HepG2 (cell line): Measurements from ENCODE around the gene FOXRED2. TPM values are rescaled to one million over a fixed set of nuclear protein-coding genes. Genes with fewer than 3 reads are reported as not detected.

Source experiments
- AHR ChIP-seq: IDR thresholded peaks from 2 replicates; pipeline ENCODE4 v1.6.1; 2018; ENCODE audit warnings: missing genetic modification reagents, missing compliant biosample characterization
- ARID5B ChIP-seq: IDR thresholded peaks from 2 replicates; pipeline ENCODE4 v1.4.0; 2020; ENCODE audit warnings: mild to moderate bottlenecking, missing genetic modification reagents
- FOSL2 ChIP-seq: sonication (generic); formaldehyde crosslinking; IDR thresholded peaks from 2 replicates; pipeline ENCODE4 v1.4.0; 2020; ENCODE audit warnings: missing genetic modification reagents
- HDAC1 ChIP-seq: sonication (generic); formaldehyde crosslinking; IDR thresholded peaks from 2 replicates; pipeline ENCODE4 v1.5.1; 2020; ENCODE audit warnings: mild to moderate bottlenecking, missing genetic modification reagents
- JUNB ChIP-seq: sonication (generic); formaldehyde crosslinking; IDR thresholded peaks from 2 replicates; pipeline ENCODE4 v1.8.0; 2022; ENCODE audit warnings: missing genetic modification reagents, mild to moderate bottlenecking, borderline replicate concordance
- NR2F1 ChIP-seq, 2 experiments: fragments of 450-650 bp in 1 of 2; formaldehyde crosslinking in 1 of 2; IDR thresholded peaks; 2 replicates each; pipeline versions ENCODE4 v1.5.0 to v1.6.1; 2016 to 2020; ENCODE audit warnings: mild to moderate bottlenecking in 1 of 2, missing compliant biosample characterization in 1 of 2, missing genetic modification reagents in 1 of 2, moderate library complexity in 1 of 2
- NR2F2 ChIP-seq: IDR thresholded peaks from 2 replicates; pipeline ENCODE4 v1.6.1; 2012; ENCODE audit warnings: low read depth, inconsistent platforms, borderline replicate concordance
- PHB2 ChIP-seq: fragments of 450-650 bp; IDR thresholded peaks from 2 replicates; pipeline ENCODE4 v1.6.1; 2018; ENCODE audit not compliant: partially characterized antibody
- SMC3 ChIP-seq: IDR thresholded peaks from 2 replicates; pipeline ENCODE4 v1.6.1; 2011; ENCODE audit warnings: low read length, improper control_type of control experiment
- ZNF335 ChIP-seq: sonication (generic); formaldehyde crosslinking; IDR thresholded peaks from 2 replicates; pipeline ENCODE4 v1.4.0; 2020; ENCODE audit warnings: missing genetic modification reagents
- ZNF713 ChIP-seq: sonication (generic); formaldehyde crosslinking; IDR thresholded peaks from 2 replicates; pipeline ENCODE4 v1.4.0; 2020; ENCODE audit warnings: mild to moderate bottlenecking, missing genetic modification reagents
- ZNF720 ChIP-seq: sonication (generic); formaldehyde crosslinking; IDR thresholded peaks from 2 replicates; pipeline ENCODE4 v1.4.0; 2020; ENCODE audit warnings: missing genetic modification reagents
- polyA plus RNA-seq, 8 experiments: library from polyadenylated mRNA; depleted of rRNA in 3 of 8; stranded (reverse) in 7 of 8; unstranded in 1 of 8; fragments of >200 nt; fragmentation: Illumina TruSeq in 4 of 8; extraction: Trizol in 4 of 8; gene quantifications; 2 replicates each; pipeline versions ENCODE4 v1.2.1 to v1.2.3, GENCODE V29; 2011 to 2016; ENCODE audit warnings: low read depth in 4 of 8, missing spikeins in 1 of 8, mixed read lengths in 1 of 8; ENCODE audit not compliant: insufficient read depth in 1 of 8
- total RNA-seq, 5 experiments: library from RNA; depleted of rRNA; stranded (reverse); fragments of >200 nt; fragmentation: Illumina TruSeq; extraction: Trizol; gene quantifications; 2 replicates each; pipeline ENCODE4 v1.2.3, GENCODE V29; 2016; ENCODE audit warnings: low read depth in 1 of 5
- TF ChIP-seq, protein P1 (sequence below): sonication (generic); formaldehyde crosslinking; IDR thresholded peaks from 2 replicates; pipeline ENCODE4 v1.9.0; 2022; ENCODE audit warnings: low read depth, missing genetic modification reagents

Gene FOXRED2
- total and polyA plus RNA-seq, 2 of the 13 experiments (the other 11 are each of a cell fraction or from before 2014, with no cell fraction given), result 9.3 to 28.1 TPM

DNA sequence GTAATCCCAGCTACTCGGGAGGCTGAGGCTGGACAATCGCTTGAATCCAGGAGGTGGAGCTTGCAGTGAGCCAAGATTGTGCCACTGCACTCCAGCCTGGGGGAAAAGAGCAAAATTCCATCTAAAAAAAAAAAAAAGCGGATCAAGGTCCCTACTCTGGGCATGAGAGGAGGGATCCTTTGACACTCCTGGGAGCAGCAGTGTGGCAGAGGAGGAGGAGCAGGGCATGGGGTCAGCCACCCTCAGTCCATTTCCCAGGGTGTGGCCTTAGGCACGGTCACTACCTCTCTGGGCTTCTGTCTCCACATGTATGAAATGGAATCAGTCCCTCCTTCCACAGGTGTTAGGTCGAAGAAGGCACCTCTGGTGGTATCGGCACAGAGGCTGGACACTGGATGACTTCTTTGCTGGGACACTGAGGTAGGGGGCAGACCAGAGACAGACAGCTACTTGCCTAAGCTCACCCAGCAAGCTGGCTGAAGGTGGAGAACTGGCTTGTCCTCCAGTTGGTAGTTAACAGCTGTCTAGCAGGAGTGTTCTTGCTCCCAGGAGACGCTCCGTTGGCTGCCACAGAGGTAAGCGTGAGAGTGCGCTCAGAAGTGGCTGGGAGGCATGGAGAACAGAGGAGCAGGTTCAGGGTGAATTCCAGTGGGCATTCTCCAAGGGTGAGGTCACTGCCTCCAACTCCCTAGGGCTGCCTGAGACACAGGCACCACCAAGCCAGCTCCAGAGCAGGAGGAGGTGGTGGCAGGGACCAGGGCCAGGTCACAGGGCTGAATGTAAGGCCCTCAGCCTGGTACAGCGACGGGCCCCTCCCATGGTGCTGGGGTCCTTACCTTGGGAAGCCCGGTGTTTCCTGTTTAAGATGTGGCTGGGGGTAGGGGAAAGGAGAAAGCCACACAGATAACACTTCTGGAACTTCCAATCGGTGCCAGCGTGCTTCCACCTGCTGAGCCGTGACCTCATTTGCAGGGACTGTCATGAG lies 44.9 kb downstream of the FOXRED2 start (continued):
- 0 out of 2 replicates have a peak, but pooled peaks have one; percentile 23 for TF ChIP-seq ARID5B
- no peak for TF ChIP-seq JUNB
- peak; percentile 35; the same call in 1 of the 2 replicates for TF ChIP-seq HDAC1 (CRISPR knock-in tag)
- no peak for TF ChIP-seq ZNF720 (CRISPR knock-in tag)
- TF ChIP-seq PHB2, result no peak
- 0 out of 4 replicates have a peak, but pooled peaks of 1 of the 2 experiments have one; percentile 36 for TF ChIP-seq NR2F1 (CRISPR knock-in tag; IDR thresholded peaks at IDR 0.05)
- 0 out of 2 replicates have a peak, but pooled peaks have one; percentile 48 for TF ChIP-seq ZNF335 (CRISPR knock-in tag)
- no peak for TF ChIP-seq AHR (CRISPR knock-in tag)
- TF ChIP-seq FOSL2 (CRISPR knock-in tag), result peak; percentile 73
- no peak for TF ChIP-seq SMC3
- no peak for TF ChIP-seq ZNF713 (CRISPR knock-in tag)
- TF ChIP-seq, protein P1, sequence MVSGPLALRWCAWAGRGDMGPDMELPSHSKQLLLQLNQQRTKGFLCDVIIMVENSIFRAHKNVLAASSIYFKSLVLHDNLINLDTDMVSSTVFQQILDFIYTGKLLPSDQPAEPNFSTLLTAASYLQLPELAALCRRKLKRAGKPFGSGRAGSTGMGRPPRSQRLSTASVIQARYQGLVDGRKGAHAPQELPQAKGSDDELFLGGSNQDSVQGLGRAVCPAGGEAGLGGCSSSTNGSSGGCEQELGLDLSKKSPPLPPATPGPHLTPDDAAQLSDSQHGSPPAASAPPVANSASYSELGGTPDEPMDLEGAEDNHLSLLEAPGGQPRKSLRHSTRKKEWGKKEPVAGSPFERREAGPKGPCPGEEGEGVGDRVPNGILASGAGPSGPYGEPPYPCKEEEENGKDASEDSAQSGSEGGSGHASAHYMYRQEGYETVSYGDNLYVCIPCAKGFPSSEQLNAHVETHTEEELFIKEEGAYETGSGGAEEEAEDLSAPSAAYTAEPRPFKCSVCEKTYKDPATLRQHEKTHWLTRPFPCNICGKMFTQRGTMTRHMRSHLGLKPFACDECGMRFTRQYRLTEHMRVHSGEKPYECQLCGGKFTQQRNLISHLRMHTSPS (CRISPR knock-in tag), result peak; percentile 65; the same call in 1 of the 2 replicates
- TF ChIP-seq NR2F2, result peak; percentile 40; the same call in 1 of the 2 replicates
- TF ChIP-seq, all 625 proteins: peak for 31
